SH-SY5Y (cell line): Measurements from ENCODE around the gene EYA4.

Source experiments
- GATA2 ChIP-seq: IDR thresholded peaks from 2 replicates; pipeline ENCODE4 v1.6.1; 2011; ENCODE audit warnings: mild to moderate bottlenecking, low read depth, low read length
- GATA3 ChIP-seq: IDR thresholded peaks from 2 replicates; pipeline ENCODE4 v1.6.1; 2011; ENCODE audit warnings: low read depth, mild to moderate bottlenecking, low read length, moderate library complexity

DNA sequence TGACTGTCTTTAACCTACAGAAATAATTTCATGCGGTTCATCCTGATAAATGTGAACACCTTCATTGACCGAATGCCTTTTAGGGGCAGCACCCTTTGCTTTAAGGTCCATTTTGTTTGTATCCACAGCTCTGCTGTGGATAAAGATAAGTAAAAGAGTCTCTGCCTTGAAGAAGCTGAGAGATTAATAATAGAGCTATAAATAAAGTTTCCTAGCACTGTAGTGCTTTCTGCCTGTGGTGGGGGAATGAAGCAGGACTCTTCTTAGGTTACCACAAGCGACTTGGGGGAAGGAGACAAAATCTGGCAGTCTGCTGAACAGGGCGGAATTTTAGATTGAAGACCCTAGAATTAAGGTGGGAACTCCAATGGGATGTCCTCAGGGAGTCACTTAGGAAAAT is 57.6 kb downstream of the EYA4 start:
- no peak for TF ChIP-seq GATA3
- TF ChIP-seq GATA2, result no peak
